IMR-90 (cell line): ENCODE results near the gene MAP2K6. TPM values are rescaled to one million over a fixed set of nuclear protein-coding genes. Genes with fewer than 3 reads are reported as not detected.

Source experiments
- ATAC-seq: fragments of 200-7000 bp; cut with Tn5 transposase; 2 replicates; pipeline ENCODE4 v1.9.1; 2020; ENCODE audit warnings: low read depth, mild to moderate bottlenecking, moderate library complexity
- BruUV-seq: library from RNA; stranded (reverse); fragments of 400-500 nt; replicated peaks from 2 replicates; lab custom pipeline; 2021; lab: Mats Ljungman, UMichigan
- CTCF ChIA-PET: fragments of 300-600 bp; formaldehyde crosslinking; extraction: SDS; loops from one replicate; lab custom pipeline; 2021; ENCODE audit warnings: antibody characterized with exemption; lab: Yijun Ruan, JAX
- POLR2A ChIA-PET: fragments of 300-600 bp; sonication (Branson Sonifier 250); formaldehyde crosslinking; loops from one replicate; lab custom pipeline; 2022; ENCODE audit warnings: antibody characterized with exemption; ENCODE audit not compliant: unreplicated experiment; lab: Charles Lee
- DNase-seq: peaks from one replicate; pipeline ENCODE4 v3.0.0; 2013
- H2AFZ ChIP-seq: replicated peaks from 2 replicates; pipeline ENCODE3; 2013; ENCODE audit warnings: low read length, mild to moderate bottlenecking; ENCODE audit not compliant: poor library complexity
- H2AK5ac ChIP-seq: 2 replicates; pipeline ENCODE4 v1.6.1; 2013; ENCODE audit warnings: low read depth, low read length, inconsistent platforms
- H2AK9ac ChIP-seq: replicated peaks from 2 replicates; pipeline ENCODE3; 2013; ENCODE audit warnings: mild to moderate bottlenecking, low read depth, low read length, moderate library complexity; ENCODE audit not compliant: poor library complexity
- H2BK120ac ChIP-seq: 2 replicates; pipeline ENCODE4 v1.6.1; 2013; ENCODE audit warnings: low read depth, low read length, inconsistent platforms
- H2BK15ac ChIP-seq: 3 replicates; pipeline ENCODE4 v1.6.1; 2013; ENCODE audit warnings: low read depth, low read length, inconsistent platforms
- H2BK20ac ChIP-seq: 2 replicates; pipeline ENCODE4 v1.6.1; 2013; ENCODE audit warnings: low read depth, mild to moderate bottlenecking, inconsistent platforms, low read length, moderate library complexity
- H2BK5ac ChIP-seq: 2 replicates; pipeline ENCODE4 v1.6.1; 2013; ENCODE audit warnings: mild to moderate bottlenecking, low read depth, low read length, inconsistent platforms; ENCODE audit not compliant: poor library complexity, severe bottlenecking
- H3K14ac ChIP-seq: replicated peaks from 2 replicates; pipeline ENCODE4 v1.6.1; 2013; ENCODE audit warnings: low read depth, low read length, inconsistent platforms
- H3K18ac ChIP-seq: 2 replicates; pipeline ENCODE4 v1.6.1; 2013; ENCODE audit warnings: low read depth, low read length, control low read depth
- H3K23ac ChIP-seq: 2 replicates; pipeline ENCODE4 v1.6.1; 2013; ENCODE audit warnings: low read depth, low read length, inconsistent platforms
- H3K27ac ChIP-seq: 2 replicates; pipeline ENCODE4 v1.5.1; 2013; ENCODE audit warnings: mild to moderate bottlenecking, control low read depth, low read length; ENCODE audit not compliant: insufficient read depth
- H3K27me3 ChIP-seq: 2 replicates; pipeline ENCODE4 v1.6.1; 2013; ENCODE audit warnings: low read length; ENCODE audit not compliant: control insufficient read depth, insufficient read depth
- H3K36me3 ChIP-seq: 2 replicates; pipeline ENCODE4 v1.6.1; 2013; ENCODE audit warnings: low read length, mixed read lengths; ENCODE audit not compliant: control insufficient read depth, insufficient read depth
- H3K4ac ChIP-seq: 2 replicates; pipeline ENCODE4 v1.6.1; 2013; ENCODE audit warnings: low read depth, low read length, inconsistent platforms
- H3K4me1 ChIP-seq: 2 replicates; pipeline ENCODE4 v1.6.1; 2013; ENCODE audit warnings: low read length, mixed read lengths; ENCODE audit not compliant: control insufficient read depth, insufficient read depth
- H3K4me2 ChIP-seq: 2 replicates; pipeline ENCODE4 v1.6.1; 2013; ENCODE audit warnings: low read depth, mild to moderate bottlenecking, control low read depth, low read length, moderate library complexity
- H3K4me3 ChIP-seq: 2 replicates; pipeline ENCODE4 v1.5.1; 2013; ENCODE audit warnings: low read depth, mild to moderate bottlenecking, control low read depth, low read length, moderate library complexity; ENCODE audit not compliant: insufficient read depth
- H3K56ac ChIP-seq: 2 replicates; pipeline ENCODE4 v1.6.1; 2013; ENCODE audit warnings: low read length, inconsistent platforms; ENCODE audit not compliant: insufficient read depth; ENCODE audit errors: extremely low read depth
- H3K79me1 ChIP-seq, 2 experiments: 2 replicates each; pipeline ENCODE4 v1.6.1; 2013; ENCODE audit warnings: low read length in 2 of 2, inconsistent platforms in 1 of 2, low read depth in 1 of 2
- H3K9ac ChIP-seq: 2 replicates; pipeline ENCODE4 v1.6.1; 2013; ENCODE audit warnings: low read depth, low read length, control low read depth
- H3K9me1 ChIP-seq: 2 replicates; pipeline ENCODE4 v1.6.1; 2013; ENCODE audit warnings: low read length, inconsistent platforms; ENCODE audit not compliant: insufficient read depth
- H3K9me3 ChIP-seq: 2 replicates; pipeline ENCODE4 v1.6.1; 2013; ENCODE audit warnings: low read length; ENCODE audit not compliant: control insufficient read depth, insufficient read depth
- H4K20me1 ChIP-seq: 2 replicates; pipeline ENCODE4 v1.6.1; 2013; ENCODE audit warnings: low read length, inconsistent platforms; ENCODE audit not compliant: insufficient read depth
- H4K5ac ChIP-seq: 2 replicates; pipeline ENCODE4 v1.6.1; 2013; ENCODE audit warnings: mild to moderate bottlenecking, low read depth, low read length, control low read depth
- H4K8ac ChIP-seq, 2 experiments: 2 replicates each; pipeline ENCODE4 v1.6.1; 2013; ENCODE audit warnings: low read depth in 2 of 2, low read length in 2 of 2, control low read depth in 1 of 2, inconsistent platforms in 1 of 2
- H4K91ac ChIP-seq: 2 replicates; pipeline ENCODE4 v1.6.1; 2013; ENCODE audit warnings: low read depth, low read length, inconsistent platforms; ENCODE audit not compliant: insufficient read depth
- ELK1 ChIP-seq: fragments of 150-350 bp; IDR thresholded peaks from 2 replicates; pipeline ENCODE4 v1.6.1; 2016; ENCODE audit warnings: low read depth, mild to moderate bottlenecking, low read length, moderate library complexity, borderline replicate concordance
- FOS ChIP-seq: fragments of 150-350 bp; IDR thresholded peaks from 2 replicates; pipeline ENCODE4 v1.6.1; 2016; ENCODE audit warnings: low read depth, low read length
- MAFK ChIP-seq: IDR thresholded peaks from 2 replicates; pipeline ENCODE4 v1.6.1; 2012; ENCODE audit warnings: low read depth, low read length, improper control_type of control experiment
- MXI1 ChIP-seq: IDR thresholded peaks from 2 replicates; pipeline ENCODE4 v1.6.1; 2012; ENCODE audit warnings: low read depth, mild to moderate bottlenecking, low read length, moderate library complexity, borderline replicate concordance
- RFX5 ChIP-seq: IDR thresholded peaks from 2 replicates; pipeline ENCODE4 v1.8.0; 2012; ENCODE audit warnings: low read depth, mild to moderate bottlenecking, low read length, moderate library complexity
- WGBS, 2 experiments: methylation state at CpG; one replicate each; pipeline versions ENCODE4 v1.1.5 to v1.1.7; 2013; ENCODE audit warnings: missing lambda C conversion rate in 2 of 2; ENCODE audit not compliant: insufficient read length in 1 of 2; ENCODE audit errors: extremely low coverage in 2 of 2; 5-methylcytosine and 5-hydroxymethylcytosine counted together
- dilution Hi-C: fragments of 300-500 bp; cut with HindIII; formaldehyde crosslinking; loops from one replicate; pipeline ENCODE4 v1.14.3; 2018; ENCODE audit warnings: low sequenced_read_pairs; ENCODE audit not compliant: unreplicated experiment
- in situ Hi-C: fragments of 300-500 bp; cut with MboI; formaldehyde crosslinking; loops from 3 replicates; pipeline ENCODE4 v1.14.3; 2019; ENCODE audit warnings: low sequenced_read_pairs, inconsistent platforms, mixed read lengths
- intact Hi-C: fragments of 100-400 bp; cut with micrococcal nuclease; formaldehyde crosslinking; loops from 2 replicates; pipeline ENCODE4 v1.10.0; 2022
- polyA plus RNA-seq, 3 experiments: library from polyadenylated mRNA; depleted of rRNA; stranded (reverse); fragments of >200 nt; gene quantifications; 2 replicates each; pipeline ENCODE4 v1.2.3, GENCODE V29; 2012; ENCODE audit warnings: low replicate concordance in 1 of 3
- total RNA-seq: library from RNA; depleted of rRNA; stranded (reverse); fragments of >200 nt; gene quantifications from 2 replicates; pipeline ENCODE4 v1.2.3, GENCODE V29; 2012

MAP2K6 gene
- total and polyA plus RNA-seq, 2 of the 4 experiments (the other 2 are of a cell fraction): 2.4 to 5.7 TPM

DNA sequence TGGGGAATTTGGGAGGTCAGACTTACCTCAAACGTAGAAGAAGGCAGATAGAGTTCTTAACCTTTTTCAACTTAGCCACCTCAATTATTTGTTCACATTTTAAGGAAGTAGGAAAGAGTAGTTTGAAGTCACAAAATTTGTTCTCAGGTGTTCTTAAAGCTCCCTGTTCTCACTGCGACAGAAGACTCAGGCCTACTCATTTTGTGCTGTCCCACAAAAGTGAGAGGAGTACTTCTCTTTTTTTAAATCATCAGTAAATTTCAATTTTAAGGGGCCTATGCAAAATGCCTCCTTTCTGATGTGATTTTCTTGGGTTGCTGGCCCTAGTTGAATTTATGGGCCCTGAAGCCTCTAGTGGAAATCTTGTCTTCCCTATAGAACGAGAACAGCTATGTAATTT lies 133.4 kb downstream of the MAP2K6 start:
- Histone ChIP-seq H3K4me3 (no peak overlapping the region), H2BK15ac (peak overlapping the region; percentile 27; the same call in 1 of the 3 replicates), H4K20me1 (no peaks in the 10 kb centered on the region), H3K56ac (no peak overlapping the region), H3K4ac (no peak overlapping the region), H3K23ac (no peak overlapping the region), H2AK5ac (no peak overlapping the region; the same call in 1 of the 2 replicates), H3K9me3 (no peaks in the 10 kb centered on the region), H2AK9ac (no peak overlapping the region), H2BK120ac (no peak overlapping the region), H2AFZ (no peak overlapping the region), H3K27ac (no peak overlapping the region), H3K4me1 (peaks cover 3% of the 10 kb centered on the region; the same call in 1 of the 2 replicates), H4K5ac (no peak overlapping the region), H2BK5ac (no peak overlapping the region), H3K36me3 (no peaks in the 10 kb centered on the region), H3K9me1 (peaks cover 4% of the 10 kb centered on the region; the same call in 1 of the 2 replicates), H4K91ac (no peak overlapping the region), H3K9ac (no peak overlapping the region), H3K27me3 (no peaks in the 10 kb centered on the region), H3K4me2 (no peak overlapping the region), H2BK20ac (no peak overlapping the region), H3K18ac (no peak overlapping the region), H3K79me1 (no peaks in the 10 kb centered on the region), H3K14ac (no peak overlapping the region), H4K8ac (no peak overlapping the region)
- no peak for TF ChIP-seq RFX5
- no peak for TF ChIP-seq MAFK
- no peak for TF ChIP-seq ELK1
- TF ChIP-seq MXI1: no peak
- no peak for TF ChIP-seq FOS
- 100% methylated on average over 1 of the region's 3 CpGs; no CpG with 5 or more reads in 1 of the 2 experiments for WGBS, 2 experiments
- ChIA-PET CTCF (interaction anchor here (0.6 kb wide), 1 partner anchor 105 kb away, joined by 3 read pairs; no protein-coding TSS in a partner anchor), POLR2A (no interaction called here)
- no peak for ATAC-seq
- dilution Hi-C loops: no loop called here
- no TSS peak for BruUV-seq
- DNase-seq: no peak
- intact Hi-C loops: no loop called here
- in situ Hi-C loops: no loop called here
